Superior temporal gyrus (tissue), 1 donor: ENCODE measurements around the gene PSMA8.
"Not testable (repeated sequence)": the region's sequence is repeated elsewhere in the genome, so short reads cannot be mapped to it uniquely, and the experiment has no call there.

ENCODE experiments used
- DNase-seq: peaks from one replicate; pipeline ENCODE4 v3.0.0-alpha.2; 2016; ENCODE audit errors: extremely low spot score

The PSMA8 gene

GRCh38 chr18:26133652-26134051, at the start of gene PSMA8:
TSS of gene PSMA8 (plus strand) at chr18:26133869. CDS start at chr18:26133966, 97 bp downstream.
- no peak for DNase-seq

- DNase-seq = no peak
Measured at GRCh38 chr18:26085056-26085455, 48.6 kb upstream of the PSMA8 start.

GRCh38 chr18:26086959-26087358, 46.7 kb upstream of the PSMA8 start:
- no peak for DNase-seq

- DNase-seq = no peak
Measured at GRCh38 chr18:26088487-26088886, 45.2 kb upstream of the PSMA8 start.

- DNase-seq = peak; percentile 75
Measured at GRCh38 chr18:26089293-26090129, 44.2 kb upstream of the PSMA8 start.

- peak; percentile 95 for DNase-seq
Measured at GRCh38 chr18:26090130-26091046, 43.3 kb upstream of the PSMA8 start, which contains the start of gene SS18. TSS of gene SS18 (minus strand) at chr18:26090613. CDS start at chr18:26090569, 44 bp downstream.

GRCh38 chr18:26091047-26091630, 42.5 kb upstream of the PSMA8 start:
- peak; percentile 58 for DNase-seq

- DNase-seq = no peak
Measured at GRCh38 chr18:26096852-26097251, 36.8 kb upstream of the PSMA8 start.

- DNase-seq = no peak
Measured at GRCh38 chr18:26097563-26097962, 36.1 kb upstream of the PSMA8 start.

GRCh38 chr18:26103579-26103978, 30.1 kb upstream of the PSMA8 start:
- DNase-seq = no peak

GRCh38 chr18:26104035-26104434, 29.6 kb upstream of the PSMA8 start:
- DNase-seq = no peak

GRCh38 chr18:26119246-26119645, 14.4 kb upstream of the PSMA8 start:
- no peak for DNase-seq

- DNase-seq = no peak
Measured at GRCh38 chr18:26121476-26121875, 12.2 kb upstream of the PSMA8 start.

GRCh38 chr18:26121994-26122393, 11.7 kb upstream of the PSMA8 start:
- not testable (repeated sequence) for DNase-seq

- DNase-seq = no peak
Measured at GRCh38 chr18:26127786-26128185, 5.9 kb upstream of the PSMA8 start.

GRCh38 chr18:26128192-26128591, 5.5 kb upstream of the PSMA8 start:
- DNase-seq = not testable (repeated sequence)

GRCh38 chr18:26134107-26134506, 438 bp downstream of the PSMA8 start:
- no peak for DNase-seq

GRCh38 chr18:26135548-26135947, 1.9 kb downstream of the PSMA8 start:
- DNase-seq = no peak

GRCh38 chr18:26157326-26157725, 23.7 kb downstream of the PSMA8 start:
- no peak for DNase-seq

GRCh38 chr18:26159353-26159752, 25.7 kb downstream of the PSMA8 start:
- DNase-seq = peak; percentile 33

GRCh38 chr18:26164571-26164970, 30.9 kb downstream of the PSMA8 start:
- no peak for DNase-seq

- DNase-seq = not testable (repeated sequence)
Measured at GRCh38 chr18:26167592-26167991, 33.9 kb downstream of the PSMA8 start.
